Measurements from ENCODE around the gene COL18A1.

- TF ChIP-seq POLR2A (IDR thresholded peaks at IDR 0.05), result no peak
- no peak for TF ChIP-seq CTCF (IDR thresholded peaks at IDR 0.05 in 4 of 5, conservative IDR thresholded peaks at IDR 0.05 in 1 of 5)
Observed at GRCh38 chr21:45371081-45371480, 33.9 kb upstream of the COL18A1 start.
